ENCODE measurements around the gene PRKCH. TPM values are rescaled to one million over a fixed set of nuclear protein-coding genes. Genes with fewer than 3 reads are reported as not detected.
A peak's percentile ranks its signal among the peaks of the same experiment; 100 is the strongest.

The PRKCH gene
- polyA plus RNA-seq, 2 of the 4 experiments (the other 2 are of a cell fraction): 10.0 to 10.2 TPM

DNA sequence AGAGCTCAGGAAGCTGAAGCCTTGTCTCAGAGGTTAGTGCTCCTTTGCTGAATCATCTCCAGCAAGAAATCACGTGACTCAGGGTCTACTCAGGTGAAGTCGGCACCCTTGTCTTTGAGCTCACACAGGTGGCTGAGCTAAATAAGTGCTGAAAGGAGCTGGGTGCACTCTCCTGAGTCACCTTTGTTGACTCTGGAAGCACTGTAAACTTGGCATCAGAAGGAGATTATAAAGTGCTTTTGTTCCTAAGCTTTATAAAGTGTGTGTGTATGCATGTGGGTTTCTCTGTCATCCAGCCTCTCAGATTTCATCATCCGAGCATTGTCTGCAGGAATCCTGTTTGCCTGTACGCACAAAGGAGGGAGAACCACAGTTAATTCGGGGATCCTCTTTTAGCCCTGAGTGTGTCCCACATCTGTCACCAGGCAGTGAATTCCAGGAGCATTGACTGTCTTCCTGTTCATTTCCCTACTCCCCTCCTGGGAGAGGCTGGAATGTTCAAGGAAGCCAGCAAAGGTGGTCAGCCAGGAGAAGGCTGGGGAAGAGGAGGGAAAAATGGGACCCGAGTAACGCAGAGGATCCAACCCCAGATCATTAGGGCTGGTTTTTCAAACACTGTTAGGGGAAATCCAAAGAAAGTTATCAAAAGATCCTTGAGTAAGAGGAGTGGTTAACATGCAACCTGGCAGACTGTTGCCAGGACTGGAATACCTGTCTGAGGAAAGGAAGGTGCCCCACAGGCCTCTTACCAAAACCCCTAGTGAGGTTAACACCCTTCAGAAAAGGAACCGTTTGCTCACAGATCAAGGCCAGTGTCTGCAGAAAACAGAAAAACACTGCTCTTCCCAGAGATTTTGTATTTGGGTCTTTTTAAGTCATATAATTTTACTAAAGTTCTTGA is 216.4 kb downstream of the PRKCH start (continued):
- no peak for TF ChIP-seq MAZ (IDR thresholded peaks at IDR 0.05; ENCODE audit: borderline replicate concordance, low read depth, low read length)
- TF ChIP-seq HEYL (CRISPR knock-in tag; IDR thresholded peaks at IDR 0.05): no peak
- no peak for TF ChIP-seq EHF (CRISPR knock-in tag; IDR thresholded peaks at IDR 0.05)
- peak; percentile 52; the same call in 1 of the 2 replicates for TF ChIP-seq HOXA7 (CRISPR knock-in tag; IDR thresholded peaks at IDR 0.05)
- peak in 1 of 2 experiments; percentile 53; a peak in 2 of 5 replicates for TF ChIP-seq RAD21 (conservative IDR thresholded peaks at IDR 0.05 in 1 of 2, IDR thresholded peaks at IDR 0.05 in 1 of 2)
- no peak for TF ChIP-seq POLR2A (IDR thresholded peaks at IDR 0.05; ENCODE audit: low read length)
- TF ChIP-seq NR3C1 (IDR thresholded peaks at IDR 0.05): no peak
- no peak for TF ChIP-seq ESRRA (IDR thresholded peaks at IDR 0.05; ENCODE audit: borderline replicate concordance, low read length)
- TF ChIP-seq MAX (IDR thresholded peaks at IDR 0.05): peak; percentile 79
- no peak for TF ChIP-seq CBX8 (IDR thresholded peaks at IDR 0.05)
- TF ChIP-seq, protein P1, sequence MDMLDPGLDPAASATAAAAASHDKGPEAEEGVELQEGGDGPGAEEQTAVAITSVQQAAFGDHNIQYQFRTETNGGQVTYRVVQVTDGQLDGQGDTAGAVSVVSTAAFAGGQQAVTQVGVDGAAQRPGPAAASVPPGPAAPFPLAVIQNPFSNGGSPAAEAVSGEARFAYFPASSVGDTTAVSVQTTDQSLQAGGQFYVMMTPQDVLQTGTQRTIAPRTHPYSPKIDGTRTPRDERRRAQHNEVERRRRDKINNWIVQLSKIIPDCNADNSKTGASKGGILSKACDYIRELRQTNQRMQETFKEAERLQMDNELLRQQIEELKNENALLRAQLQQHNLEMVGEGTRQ (IDR thresholded peaks at IDR 0.05): peak; percentile 93
- peak; percentile 15; the same call in 1 of the 2 replicates for TF ChIP-seq HOXB13 (CRISPR knock-in tag; IDR thresholded peaks at IDR 0.05; ENCODE audit: low read depth)
- no peak for TF ChIP-seq ZC3H11A (IDR thresholded peaks at IDR 0.05)
- TF ChIP-seq JUN (IDR thresholded peaks at IDR 0.05): peak; percentile 78 to 89; a peak in 4 of 5 replicates
- TF ChIP-seq CEBPB (IDR thresholded peaks at IDR 0.05): peak; percentile 70 to 82
- TF ChIP-seq SMC3 (IDR thresholded peaks at IDR 0.05): peak; percentile 25; the same call in 1 of the 3 replicates
- TF ChIP-seq RARB (CRISPR knock-in tag; IDR thresholded peaks at IDR 0.05): no peak
- 0 out of 2 replicates have a peak, but pooled peaks have one; percentile 26 for TF ChIP-seq MYC (IDR thresholded peaks at IDR 0.05; ENCODE audit: borderline replicate concordance, low read length)

GRCh38 chr14:61538464-61539022 is 217.2 kb downstream of the PRKCH start:
- peaks cover 68% of the 10 kb centered on the region for H3K4me1 ChIP-seq
- TF ChIP-seq, protein P2, sequence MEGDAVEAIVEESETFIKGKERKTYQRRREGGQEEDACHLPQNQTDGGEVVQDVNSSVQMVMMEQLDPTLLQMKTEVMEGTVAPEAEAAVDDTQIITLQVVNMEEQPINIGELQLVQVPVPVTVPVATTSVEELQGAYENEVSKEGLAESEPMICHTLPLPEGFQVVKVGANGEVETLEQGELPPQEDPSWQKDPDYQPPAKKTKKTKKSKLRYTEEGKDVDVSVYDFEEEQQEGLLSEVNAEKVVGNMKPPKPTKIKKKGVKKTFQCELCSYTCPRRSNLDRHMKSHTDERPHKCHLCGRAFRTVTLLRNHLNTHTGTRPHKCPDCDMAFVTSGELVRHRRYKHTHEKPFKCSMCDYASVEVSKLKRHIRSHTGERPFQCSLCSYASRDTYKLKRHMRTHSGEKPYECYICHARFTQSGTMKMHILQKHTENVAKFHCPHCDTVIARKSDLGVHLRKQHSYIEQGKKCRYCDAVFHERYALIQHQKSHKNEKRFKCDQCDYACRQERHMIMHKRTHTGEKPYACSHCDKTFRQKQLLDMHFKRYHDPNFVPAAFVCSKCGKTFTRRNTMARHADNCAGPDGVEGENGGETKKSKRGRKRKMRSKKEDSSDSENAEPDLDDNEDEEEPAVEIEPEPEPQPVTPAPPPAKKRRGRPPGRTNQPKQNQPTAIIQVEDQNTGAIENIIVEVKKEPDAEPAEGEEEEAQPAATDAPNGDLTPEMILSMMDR (IDR thresholded peaks at IDR 0.05): no peak
- TF ChIP-seq FOXS1 (CRISPR knock-in tag; IDR thresholded peaks at IDR 0.05) (no peak), SMC3 (IDR thresholded peaks at IDR 0.05) (no peak)
- no peak for FAIRE-seq
- H3K4me2 ChIP-seq: peak overlapping the region; percentile 61
- CTCF ChIA-PET: interaction anchor here (0.6 to 3.4 kb wide), 7 partner anchors 9 to 182 kb away, joined by 3 to 15 read pairs (median 3); no protein-coding TSS in a partner anchor
- 84% methylated on average over 5 of the region's 5 CpGs for WGBS (ENCODE audit: missing lambda C conversion rate)
- POLR2A ChIA-PET: interaction anchor here (0.7 kb wide), 1 partner anchor 15 kb away, joined by 3 read pairs; no protein-coding TSS in a partner anchor
- no peak for ATAC-seq
- peak overlapping the region; percentile 96 to 99 for H3K27ac ChIP-seq
- no peak for DNase-seq (ENCODE audit: low read depth in 1 of 2, low spot score in 1 of 2)
- H3K9me3 ChIP-seq: no peaks in the 10 kb centered on the region
- H3K4me3 ChIP-seq: no peak overlapping the region

- 93% methylated on average over 5 of the region's 5 CpGs for WGBS (ENCODE audit: missing lambda C conversion rate)
- Histone ChIP-seq H3K4me1 (peaks cover 62% of the 10 kb centered on the region), H3K9me3 (no peaks in the 10 kb centered on the region), H3K27ac (peak overlapping the region; percentile 96 to 99), H3K4me2 (no peak overlapping the region), H3K4me3 (no peak overlapping the region)
- TF ChIP-seq CEBPB (IDR thresholded peaks at IDR 0.05): no peak
- TF ChIP-seq MAZ (IDR thresholded peaks at IDR 0.05; ENCODE audit: borderline replicate concordance, low read depth, low read length): no peak
- TF ChIP-seq, protein P1 (IDR thresholded peaks at IDR 0.05): no peak
- no peak for TF ChIP-seq ZSCAN20 (CRISPR knock-in tag; IDR thresholded peaks at IDR 0.05)
- TF ChIP-seq RCOR1 (IDR thresholded peaks at IDR 0.05; ENCODE audit: low read depth, low read length): no peak
- DNase-seq (ENCODE audit: low read depth in 1 of 2, low spot score in 1 of 2): no peak
- ChIA-PET CTCF (interaction anchor here (1.6 to 3.4 kb wide), 2 partner anchors 13 to 181 kb away, joined by 5 to 15 read pairs; no protein-coding TSS in a partner anchor), POLR2A (no interaction called here)
- no peak for ATAC-seq
- FAIRE-seq: no peak
Observed at GRCh38 chr14:61539631-61540030, 218.3 kb downstream of the PRKCH start.

All from A549 (cell line).